GM18861 (cell line): ENCODE results near the gene ZNF516.
A peak's percentile ranks its signal among the peaks of the same experiment; 100 is the strongest.

Source experiments
- ATAC-seq: cut with Tn5 transposase; IDR thresholded peaks from one replicate; pipeline ENCODE4 v1.9.1; 2021; ENCODE audit not compliant: unreplicated experiment

ZNF516 gene

GRCh38 chr18:76514573-76514972 lies 19.5 kb upstream of the ZNF516 start:
- ATAC-seq: no peak

- no peak for ATAC-seq
These were observed 12.9 kb upstream of the ZNF516 start for GRCh38 chr18:76507830-76508385.

DNA sequence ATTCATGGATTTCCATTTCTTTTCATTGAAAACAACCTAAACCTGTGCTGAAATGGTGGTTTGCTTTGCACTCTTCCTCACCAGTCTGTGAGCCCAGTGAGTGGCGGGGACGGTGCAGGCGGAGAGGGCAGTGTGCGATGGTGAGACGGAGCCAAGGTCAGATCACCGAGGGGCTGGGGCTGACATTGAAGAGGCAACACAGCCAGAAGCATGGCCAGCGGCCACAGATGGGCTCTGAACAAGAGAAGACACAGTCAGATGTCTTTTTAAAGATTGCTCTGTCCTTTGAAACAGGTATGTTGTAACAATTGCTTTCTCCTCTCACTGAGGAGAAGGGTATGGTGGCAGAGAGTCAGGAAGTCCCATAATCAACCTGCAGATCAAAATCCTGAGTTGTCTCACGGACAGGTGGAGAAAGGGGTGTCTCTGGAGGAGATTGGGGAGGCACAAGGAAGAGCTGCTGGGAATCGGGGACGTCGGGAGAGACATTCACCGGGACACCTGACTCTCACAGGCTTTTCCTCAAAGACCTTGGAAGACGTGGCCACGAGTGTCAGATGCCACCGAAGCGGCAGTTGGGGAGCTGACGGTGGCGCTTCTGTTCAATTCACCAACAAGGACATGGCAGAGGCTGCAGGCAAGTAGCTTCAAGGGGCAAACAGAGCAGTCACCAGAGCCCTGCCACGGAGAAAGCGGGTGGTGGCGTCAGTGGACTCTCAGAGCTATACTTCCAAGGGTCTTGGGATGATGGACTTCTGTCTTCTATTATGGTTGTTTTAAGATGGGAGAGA lies 12.1 kb upstream of the ZNF516 start:
- no peak for ATAC-seq

GRCh38 chr18:76506395-76506794 lies 11.4 kb upstream of the ZNF516 start:
- no peak for ATAC-seq

- ATAC-seq: no peak
These were observed 10.6 kb upstream of the ZNF516 start for GRCh38 chr18:76505614-76506013.

GRCh38 chr18:76504749-76505148 lies 9.7 kb upstream of the ZNF516 start:
- no peak for ATAC-seq

- no peak for ATAC-seq
These were observed 8.8 kb upstream of the ZNF516 start for GRCh38 chr18:76503649-76504386.

GRCh38 chr18:76502551-76502950 lies 7.5 kb upstream of the ZNF516 start:
- no peak for ATAC-seq

GRCh38 chr18:76499637-76500340 lies 4.7 kb upstream of the ZNF516 start:
- peak; percentile 95 for ATAC-seq

- ATAC-seq: no peak
These were observed 4.0 kb upstream of the ZNF516 start for GRCh38 chr18:76499021-76499420.

DNA sequence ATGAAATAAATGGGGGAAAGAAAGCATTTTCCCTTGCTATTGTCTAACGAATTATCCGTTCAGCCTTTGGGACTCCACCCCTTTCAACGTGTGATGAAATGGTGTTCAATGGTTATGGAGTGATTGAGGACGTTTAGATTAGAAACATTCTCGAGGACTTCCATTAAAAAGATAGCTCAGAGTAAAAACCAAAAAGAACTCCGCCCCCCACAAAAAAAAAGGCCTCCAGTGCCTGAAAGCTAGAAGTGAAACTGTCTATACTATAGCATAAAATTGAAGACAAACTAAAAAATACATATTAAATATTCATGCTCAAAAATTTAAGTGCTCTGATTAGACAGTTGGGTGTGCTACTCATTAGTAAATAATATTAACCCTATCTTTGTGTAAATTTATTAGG lies 3.0 kb upstream of the ZNF516 start:
- ATAC-seq: no peak

DNA sequence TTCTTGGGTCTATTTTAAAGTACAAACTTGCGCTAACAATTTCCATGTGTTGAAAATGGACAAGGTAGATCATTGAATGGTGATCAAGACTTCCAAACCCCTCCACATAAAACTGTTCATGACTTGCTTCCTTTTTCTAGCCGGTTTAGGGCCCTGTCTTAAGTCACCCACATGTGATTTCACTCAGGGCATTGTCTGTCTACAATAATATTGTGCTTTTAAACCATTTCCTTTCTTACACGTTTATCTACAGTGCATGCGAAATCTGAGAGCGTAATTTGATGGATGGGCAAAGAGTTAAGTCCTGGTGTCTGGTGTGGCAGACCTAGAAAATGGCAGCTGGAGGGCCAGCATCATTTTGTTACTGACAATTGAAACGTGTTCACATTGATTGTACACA lies 2.0 kb upstream of the ZNF516 start:
- ATAC-seq: no peak

DNA sequence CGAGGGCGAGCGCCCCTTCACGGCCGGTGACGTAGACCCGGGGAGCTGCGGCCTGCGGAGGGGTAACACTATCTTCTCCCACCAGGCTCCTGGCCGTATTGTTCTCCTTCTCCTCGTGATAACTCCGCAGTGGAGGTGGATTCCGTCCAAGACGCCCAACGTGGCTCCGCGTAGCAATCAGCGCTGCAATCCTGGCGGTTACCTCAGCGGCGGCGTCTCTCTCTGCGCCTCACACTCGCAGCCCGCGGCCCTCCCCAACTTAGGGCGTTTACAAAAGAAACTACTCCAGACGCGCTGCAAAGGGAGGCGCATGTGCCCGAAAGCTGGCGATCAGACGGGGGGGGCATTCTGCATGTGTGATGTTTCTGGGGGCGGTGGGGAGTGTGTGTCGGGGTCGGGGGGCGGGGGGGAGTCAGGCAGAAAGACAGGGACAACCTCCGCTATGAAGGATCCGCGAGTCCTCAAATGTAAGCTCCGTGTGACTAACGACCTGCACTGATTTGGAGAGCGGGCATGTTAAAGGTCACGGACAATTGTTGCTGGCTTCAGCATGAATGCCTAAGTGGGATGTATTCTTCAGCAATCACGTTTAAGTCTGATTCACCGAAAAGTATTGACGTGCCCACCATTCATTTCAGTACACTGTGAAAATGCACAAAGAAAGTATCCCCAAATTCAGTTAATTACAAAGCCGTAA lies 1.3 kb upstream of the ZNF516 start:
- no peak for ATAC-seq

DNA sequence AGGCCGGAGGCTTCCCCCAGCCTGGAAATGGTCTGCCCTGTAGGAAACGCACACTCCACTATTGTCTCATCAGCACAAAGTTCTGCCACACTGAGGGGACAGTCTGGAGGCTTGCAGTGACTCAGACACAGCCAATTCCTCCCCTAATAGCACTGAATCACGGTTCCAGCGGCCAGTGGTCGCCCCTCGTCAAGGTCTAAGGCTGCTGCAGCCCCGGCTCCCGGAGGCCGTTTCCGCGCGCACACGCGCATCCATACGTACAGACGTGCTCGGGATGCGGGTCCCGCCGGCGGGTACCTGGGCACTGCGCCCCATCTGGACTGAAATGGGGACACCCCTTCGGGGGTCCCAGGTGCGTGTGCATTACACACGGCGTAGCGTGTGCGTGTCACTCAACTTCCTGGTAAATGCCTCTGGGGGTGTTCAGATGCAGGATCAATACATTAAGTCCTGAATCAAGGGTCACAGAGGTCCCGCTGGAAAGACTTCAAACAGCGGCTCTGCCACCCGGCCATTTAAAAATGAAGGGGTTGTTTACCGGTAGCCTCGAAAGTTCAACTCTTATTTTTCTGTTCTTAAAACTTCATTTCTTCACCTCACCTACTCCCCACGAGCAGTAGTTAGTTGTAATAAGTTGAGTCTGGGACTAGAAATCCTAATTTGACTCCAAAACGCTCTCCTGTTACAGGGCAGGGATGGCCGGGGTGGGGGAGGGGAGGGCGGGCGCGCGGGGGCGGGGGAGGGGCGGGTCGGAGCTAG lies 572 bp upstream of the ZNF516 start:
- no peak for ATAC-seq

DNA sequence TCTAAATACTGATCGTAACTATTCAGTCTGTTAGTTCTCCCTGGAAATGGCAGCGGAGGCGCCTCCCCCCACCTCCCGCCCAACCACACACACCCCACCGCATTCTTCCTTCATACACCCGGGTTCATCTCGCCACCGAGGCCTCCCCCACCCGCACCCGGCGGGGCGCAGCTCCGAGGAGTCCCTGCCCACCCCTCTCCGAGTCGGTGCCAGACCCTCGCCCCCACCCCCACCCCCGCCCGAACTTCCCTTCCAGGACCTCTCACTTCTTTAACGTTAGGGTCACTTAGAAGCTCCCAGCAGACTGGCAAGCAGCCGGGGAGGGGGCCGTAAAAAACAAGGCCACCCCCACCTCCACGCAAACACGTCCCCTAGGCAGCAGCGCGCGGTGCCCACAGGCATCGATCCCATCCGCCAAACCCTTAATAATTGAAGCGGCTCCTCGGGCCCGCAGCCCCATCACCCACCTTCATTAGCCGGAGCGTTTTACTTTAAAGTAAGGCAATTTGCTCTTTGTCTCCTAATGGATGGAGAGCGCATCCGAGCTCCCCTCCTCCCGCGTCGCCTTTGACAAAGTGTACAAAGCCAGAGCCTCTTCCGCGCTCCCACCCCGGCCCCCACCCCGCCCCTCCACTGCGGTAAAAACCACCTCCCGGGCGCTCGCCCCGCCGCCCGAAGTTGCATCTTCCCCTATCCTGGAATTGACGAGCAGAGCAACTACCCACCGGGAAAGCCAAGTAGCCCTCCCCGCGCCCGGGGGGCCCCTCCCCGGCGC lies 624 bp downstream of the ZNF516 start:
- no peak for ATAC-seq

DNA sequence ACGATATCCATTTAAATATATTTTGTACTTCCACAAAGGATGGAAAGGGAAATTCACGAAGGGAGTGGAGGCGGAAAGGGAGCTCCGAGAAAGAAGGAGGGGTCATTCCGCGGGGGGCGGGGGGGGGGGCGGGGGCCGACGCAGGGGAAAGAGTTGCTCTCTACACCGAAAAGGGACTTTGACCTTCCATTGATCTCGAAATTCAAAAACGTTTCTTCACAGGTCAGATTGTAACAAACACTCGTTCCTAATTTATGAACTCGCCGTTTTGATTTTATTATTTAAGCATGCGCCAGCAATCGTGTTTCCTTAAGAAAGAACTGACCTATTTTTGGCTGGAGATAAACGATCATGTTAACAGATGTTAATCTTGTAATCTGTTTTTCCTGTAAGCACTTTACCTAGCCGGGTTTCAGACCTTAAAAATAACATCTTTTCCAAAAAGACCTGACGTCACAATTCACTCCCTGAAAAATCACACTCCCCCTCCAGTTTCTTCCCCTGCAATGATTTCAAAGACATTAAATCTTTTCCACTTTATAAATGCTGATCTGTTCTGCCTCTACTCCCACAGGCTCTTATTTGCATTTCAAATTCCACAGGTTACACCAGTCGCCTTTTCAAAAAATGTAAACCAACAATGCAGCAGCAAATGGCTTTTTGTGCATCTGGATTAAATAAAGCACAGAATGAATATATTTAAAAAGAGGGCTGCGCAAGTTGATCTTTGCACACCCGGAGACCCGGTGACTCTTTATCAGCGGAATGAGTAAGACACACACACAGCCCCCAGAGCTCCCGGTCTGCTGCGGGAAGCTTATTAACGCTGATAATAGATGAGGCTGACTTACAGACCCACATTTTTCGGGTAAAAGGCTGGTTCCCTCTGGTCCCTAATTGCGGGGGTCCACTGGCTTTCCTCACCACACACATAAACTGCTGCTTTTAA lies 1.6 kb downstream of the ZNF516 start:
- ATAC-seq: peak; percentile 6

GRCh38 chr18:76492669-76493212 lies 2.3 kb downstream of the ZNF516 start:
- peak; percentile 50 for ATAC-seq
